GM10847 (cell line): ENCODE measurements around the gene FZD2.

Source experiments
- POLR2A ChIP-seq: IDR thresholded peaks from 2 replicates; pipeline ENCODE4 v1.6.1; 2011; ENCODE audit not compliant: insufficient read length; ENCODE audit errors: extremely low read depth

Gene FZD2

GRCh38 chr17:44599298-44600175 is 42.3 kb downstream of the FZD2 start:
- TF ChIP-seq POLR2A: no peak

GRCh38 chr17:44601539-44601938 is 44.3 kb downstream of the FZD2 start:
- no peak for TF ChIP-seq POLR2A

- TF ChIP-seq POLR2A: no peak
Measured at GRCh38 chr17:44601973-44602372, 44.7 kb downstream of the FZD2 start.

- TF ChIP-seq POLR2A: no peak
Measured at GRCh38 chr17:44602390-44602789, 45.1 kb downstream of the FZD2 start.

GRCh38 chr17:44602970-44603369 is 45.7 kb downstream of the FZD2 start:
- TF ChIP-seq POLR2A: no peak

- no peak for TF ChIP-seq POLR2A
Measured at GRCh38 chr17:44604116-44604761, 47.0 kb downstream of the FZD2 start.

- TF ChIP-seq POLR2A: no peak
Measured at GRCh38 chr17:44604768-44605485, 47.6 kb downstream of the FZD2 start.

GRCh38 chr17:44606658-44607057 is 49.4 kb downstream of the FZD2 start:
- no peak for TF ChIP-seq POLR2A

GRCh38 chr17:44607836-44608690 is 50.8 kb downstream of the FZD2 start:
- no peak for TF ChIP-seq POLR2A

- no peak for TF ChIP-seq POLR2A
Measured at GRCh38 chr17:44608727-44609435, 51.6 kb downstream of the FZD2 start.

- TF ChIP-seq POLR2A: no peak
Measured at GRCh38 chr17:44610331-44610730, 53.0 kb downstream of the FZD2 start.
